Measurements from ENCODE around the gene POLR2H.

The POLR2H gene

GRCh38 chr3:184372911-184373310 lies 11.4 kb downstream of the POLR2H start:
- DNase-seq: no peak

GRCh38 chr3:184373422-184373821 lies 11.9 kb downstream of the POLR2H start:
- no peak for DNase-seq

- DNase-seq: no peak
Observed at GRCh38 chr3:184375747-184376461, 14.4 kb downstream of the POLR2H start.

- DNase-seq: no peak
Observed at GRCh38 chr3:184377374-184377773, 15.9 kb downstream of the POLR2H start.

- DNase-seq: no peak
Observed at GRCh38 chr3:184377882-184378445, 16.5 kb downstream of the POLR2H start, which contains the start of gene THPO. Gene THPO (minus strand): TSS chr3:184378207. CDS start chr3:184376259, 1,948 bp downstream.

- no peak for DNase-seq
Observed at GRCh38 chr3:184378651-184379357, 17.3 kb downstream of the POLR2H start.

GRCh38 chr3:184379358-184380184 lies 18.1 kb downstream of the POLR2H start, which contains the start of gene CHRD:
Gene CHRD (plus strand): TSS chr3:184380054. CDS start chr3:184380319, 265 bp downstream.
- DNase-seq: no peak

GRCh38 chr3:184380185-184380626 lies 18.7 kb downstream of the POLR2H start:
- DNase-seq: peak; percentile 35

GRCh38 chr3:184380627-184381260 lies 19.2 kb downstream of the POLR2H start:
- DNase-seq: no peak

- DNase-seq: peak; percentile 50
Observed at GRCh38 chr3:184381261-184382224, 20.0 kb downstream of the POLR2H start.

- DNase-seq: no peak
Observed at GRCh38 chr3:184382326-184383032, 21.0 kb downstream of the POLR2H start.

GRCh38 chr3:184383033-184383740 lies 21.7 kb downstream of the POLR2H start:
- DNase-seq: no peak

- DNase-seq: no peak
Observed at GRCh38 chr3:184384342-184384741, 22.8 kb downstream of the POLR2H start.

- no peak for DNase-seq
Observed at GRCh38 chr3:184384856-184385422, 23.4 kb downstream of the POLR2H start.

- DNase-seq: no peak
Observed at GRCh38 chr3:184386047-184386806, 24.7 kb downstream of the POLR2H start.

GRCh38 chr3:184387174-184387714 lies 25.7 kb downstream of the POLR2H start:
- DNase-seq: no peak

- no peak for DNase-seq
Observed at GRCh38 chr3:184388164-184388935, 26.8 kb downstream of the POLR2H start.

GRCh38 chr3:184388936-184389230 lies 27.4 kb downstream of the POLR2H start:
- DNase-seq: no peak
